Neural cell (in vitro differentiated cells): ENCODE measurements around the gene C13orf46. TPM values are rescaled to one million over a fixed set of nuclear protein-coding genes. Genes with fewer than 3 reads are reported as not detected.

Experiments used
- H2AFZ ChIP-seq: fragments of 200-600, 300-800 bp; sonication (generic), shearing (Covaris generic); 2 replicates; pipeline ENCODE4 v1.6.0; 2014; ENCODE audit warnings: low read depth, mild to moderate bottlenecking, antibody characterized with exemption, low read length, moderate library complexity
- H3F3A ChIP-seq: fragments of 200-600 bp; shearing (Covaris generic); 2 replicates; pipeline ENCODE4 v1.6.1; 2016; ENCODE audit warnings: mild to moderate bottlenecking, moderate library complexity, mixed read lengths, antibody characterized with exemption, low read length; ENCODE audit not compliant: insufficient read depth, poor library complexity, severe bottlenecking
- H3K27ac ChIP-seq: fragments of 200-600, 300-800 bp; sonication (generic), shearing (Covaris generic); 2 replicates; pipeline ENCODE4 v1.5.1; 2014; ENCODE audit warnings: mild to moderate bottlenecking, low read length, moderate library complexity
- H3K27me3 ChIP-seq: fragments of 300-800, 200-600 bp; sonication (generic), shearing (Covaris generic); 2 replicates; pipeline ENCODE4 v1.6.0; 2014; ENCODE audit warnings: mild to moderate bottlenecking, low read depth, low read length, moderate library complexity; ENCODE audit not compliant: insufficient read depth
- H3K36me3 ChIP-seq: fragments of 300-800, 200-600 bp; sonication (generic), shearing (Covaris generic); 2 replicates; pipeline ENCODE4 v1.5.1; 2014; ENCODE audit warnings: mild to moderate bottlenecking, antibody characterized with exemption, low read length, moderate library complexity; ENCODE audit not compliant: insufficient read depth
- H3K4me2 ChIP-seq: fragments of 300-800, 200-600 bp; sonication (generic), shearing (Covaris generic); 2 replicates; pipeline ENCODE4 v1.6.0; 2014; ENCODE audit warnings: mild to moderate bottlenecking, low read length
- H3K4me3 ChIP-seq: fragments of 300-800, 200-600 bp; sonication (generic), shearing (Covaris generic); 2 replicates; pipeline ENCODE4 v1.5.1; 2014; ENCODE audit warnings: mild to moderate bottlenecking, low read length, moderate library complexity
- H3K79me2 ChIP-seq: fragments of 200-600 bp; shearing (Covaris generic); replicated peaks from 2 replicates; pipeline ENCODE4 v1.6.0; 2014; ENCODE audit warnings: mild to moderate bottlenecking, low read length, moderate library complexity; ENCODE audit not compliant: insufficient read depth
- H3K9ac ChIP-seq: fragments of 300-800, 200-600 bp; sonication (generic), shearing (Covaris generic); 2 replicates; pipeline ENCODE4 v1.6.1; 2016; ENCODE audit warnings: mild to moderate bottlenecking, low read length, mixed read lengths
- H3K9me2 ChIP-seq: fragments of 200-600 bp; shearing (Covaris generic); 2 replicates; pipeline ENCODE4 v1.6.1; 2016; ENCODE audit warnings: mild to moderate bottlenecking, low read length, mixed read lengths; ENCODE audit not compliant: insufficient read depth
- H3K9me3 ChIP-seq: fragments of 200-600, 300-800 bp; sonication (generic), shearing (Covaris generic); 2 replicates; pipeline ENCODE4 v1.6.1; 2016; ENCODE audit warnings: mild to moderate bottlenecking, mixed run types, low read length, moderate library complexity, mixed read lengths
- H4K20me1 ChIP-seq: fragments of 200-600 bp; shearing (Covaris generic); 2 replicates; pipeline ENCODE4 v1.6.1; 2016; ENCODE audit warnings: mild to moderate bottlenecking, mixed run types; ENCODE audit not compliant: insufficient read depth
- EP300 ChIP-seq: fragments of 450-650 bp; conservative IDR thresholded peaks from 2 replicates; pipeline ENCODE4 v1.6.1; 2014; ENCODE audit warnings: antibody characterized with exemption, mild to moderate bottlenecking, moderate library complexity; ENCODE audit not compliant: poor library complexity, severe bottlenecking
- EZH2 ChIP-seq: fragments of 200-600, 300-800 bp; shearing (Covaris generic), sonication (generic); IDR thresholded peaks from 2 replicates; pipeline ENCODE4 v1.6.1; 2014; ENCODE audit warnings: antibody characterized with exemption, low read length, borderline replicate concordance, mild to moderate bottlenecking; ENCODE audit not compliant: insufficient read depth, poor library complexity, severe bottlenecking
- MXI1 ChIP-seq: fragments of 450-650 bp; conservative IDR thresholded peaks from 2 replicates; pipeline ENCODE4 v1.6.1; 2014; ENCODE audit warnings: antibody characterized with exemption, mild to moderate bottlenecking; ENCODE audit not compliant: poor library complexity, severe bottlenecking
- POLR2AphosphoS5 ChIP-seq: IDR thresholded peaks from 2 replicates; pipeline ENCODE4 v1.6.1; 2012
- RAD21 ChIP-seq: fragments of 450-650 bp; conservative IDR thresholded peaks from 2 replicates; pipeline ENCODE4 v1.6.1; 2014; ENCODE audit warnings: antibody characterized with exemption, mild to moderate bottlenecking, moderate library complexity
- REST ChIP-seq: IDR thresholded peaks from 2 replicates; pipeline ENCODE4 v1.6.1; 2012; ENCODE audit warnings: borderline replicate concordance
- SMC3 ChIP-seq: fragments of 450-650 bp; conservative IDR thresholded peaks from 2 replicates; pipeline ENCODE4 v1.6.1; 2014; ENCODE audit warnings: antibody characterized with exemption, mild to moderate bottlenecking, moderate library complexity; ENCODE audit not compliant: poor library complexity
- TAF1 ChIP-seq: IDR thresholded peaks from 2 replicates; pipeline ENCODE4 v1.6.1; 2012; ENCODE audit warnings: low read depth
- polyA plus RNA-seq: library from polyadenylated mRNA; depleted of rRNA; stranded (reverse); fragments of >200 nt; gene quantifications from 2 replicates; pipeline ENCODE4 v1.2.3, GENCODE V29; 2014
- TF ChIP-seq, protein P1 (sequence below): fragments of 450-650 bp; IDR thresholded peaks from 2 replicates; pipeline ENCODE4 v1.5.1; 2014; ENCODE audit warnings: antibody characterized with exemption, mild to moderate bottlenecking, moderate library complexity; ENCODE audit not compliant: poor library complexity, severe bottlenecking

C13orf46 gene
- polyA plus RNA-seq, 1 donor from 2014 or later = not detected

GRCh38 chr13:113996081-113996911, 22.4 kb upstream of the C13orf46 start:
- Histone ChIP-seq H4K20me1 (no peaks in the 10 kb centered on the region), H3K9ac (no peak overlapping the region), H3K9me2 (no peaks in the 10 kb centered on the region), H3K79me2 (no peaks in the 10 kb centered on the region), H3K4me3 (no peak overlapping the region), H3K36me3 (no peaks in the 10 kb centered on the region), H3K27me3 (no peaks in the 10 kb centered on the region), H2AFZ (no peak overlapping the region), H3F3A (no peaks in the 10 kb centered on the region), H3K27ac (no peak overlapping the region), H3K9me3 (no peaks in the 10 kb centered on the region), H3K4me2 (no peak overlapping the region)
- TF ChIP-seq RAD21 (no peak), POLR2AphosphoS5 (no peak), EP300 (no peak), MXI1 (no peak), TAF1 (no peak), SMC3 (no peak), EZH2 (no peak), REST (no peak)
- TF ChIP-seq, protein P1, sequence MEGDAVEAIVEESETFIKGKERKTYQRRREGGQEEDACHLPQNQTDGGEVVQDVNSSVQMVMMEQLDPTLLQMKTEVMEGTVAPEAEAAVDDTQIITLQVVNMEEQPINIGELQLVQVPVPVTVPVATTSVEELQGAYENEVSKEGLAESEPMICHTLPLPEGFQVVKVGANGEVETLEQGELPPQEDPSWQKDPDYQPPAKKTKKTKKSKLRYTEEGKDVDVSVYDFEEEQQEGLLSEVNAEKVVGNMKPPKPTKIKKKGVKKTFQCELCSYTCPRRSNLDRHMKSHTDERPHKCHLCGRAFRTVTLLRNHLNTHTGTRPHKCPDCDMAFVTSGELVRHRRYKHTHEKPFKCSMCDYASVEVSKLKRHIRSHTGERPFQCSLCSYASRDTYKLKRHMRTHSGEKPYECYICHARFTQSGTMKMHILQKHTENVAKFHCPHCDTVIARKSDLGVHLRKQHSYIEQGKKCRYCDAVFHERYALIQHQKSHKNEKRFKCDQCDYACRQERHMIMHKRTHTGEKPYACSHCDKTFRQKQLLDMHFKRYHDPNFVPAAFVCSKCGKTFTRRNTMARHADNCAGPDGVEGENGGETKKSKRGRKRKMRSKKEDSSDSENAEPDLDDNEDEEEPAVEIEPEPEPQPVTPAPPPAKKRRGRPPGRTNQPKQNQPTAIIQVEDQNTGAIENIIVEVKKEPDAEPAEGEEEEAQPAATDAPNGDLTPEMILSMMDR = no peak

GRCh38 chr13:113995051-113995601, 21.2 kb upstream of the C13orf46 start:
- Histone ChIP-seq H3K4me2 (no peak overlapping the region), H3F3A (no peaks in the 10 kb centered on the region), H2AFZ (no peak overlapping the region), H3K9me3 (no peaks in the 10 kb centered on the region), H3K4me3 (no peak overlapping the region), H3K79me2 (no peaks in the 10 kb centered on the region), H4K20me1 (no peaks in the 10 kb centered on the region), H3K36me3 (no peaks in the 10 kb centered on the region), H3K9me2 (no peaks in the 10 kb centered on the region), H3K27ac (no peak overlapping the region), H3K9ac (no peak overlapping the region), H3K27me3 (no peaks in the 10 kb centered on the region)
- TF ChIP-seq EZH2 = no peak
- TF ChIP-seq POLR2AphosphoS5 = no peak
- TF ChIP-seq SMC3 = no peak
- TF ChIP-seq, protein P1 = no peak
- no peak for TF ChIP-seq REST
- no peak for TF ChIP-seq MXI1
- TF ChIP-seq EP300 = no peak
- no peak for TF ChIP-seq TAF1
- no peak for TF ChIP-seq RAD21
